OCI-LY1 (cell line): ENCODE measurements around the gene CMIP.

ENCODE experiments used
- H2AFZ ChIP-seq: fragments of 200-600 bp; sonication (generic), shearing (Covaris generic); 2 replicates; pipeline ENCODE4 v1.6.0; 2014; ENCODE audit warnings: antibody characterized with exemption, mild to moderate bottlenecking, low read length
- H3F3A ChIP-seq: fragments of 200-600 bp; sonication (generic), shearing (Covaris generic); 2 replicates; pipeline ENCODE4 v1.6.0; 2014; ENCODE audit warnings: mild to moderate bottlenecking, antibody characterized with exemption, low read length, moderate library complexity; ENCODE audit not compliant: insufficient read depth
- H3K27ac ChIP-seq: fragments of 200-600 bp; sonication (generic); 2 replicates; pipeline ENCODE4 v1.5.1; 2014; ENCODE audit warnings: low read length, mixed run types, mild to moderate bottlenecking, low read depth; ENCODE audit not compliant: poor library complexity, severe bottlenecking
- H3K27me3 ChIP-seq: fragments of 200-600 bp; sonication (generic); 2 replicates; pipeline ENCODE4 v1.6.0; 2014; ENCODE audit warnings: antibody characterized with exemption, mild to moderate bottlenecking, low read length, moderate library complexity; ENCODE audit not compliant: insufficient read depth
- H3K36me3 ChIP-seq: fragments of 200-600 bp; sonication (generic); 2 replicates; pipeline ENCODE4 v1.6.1; 2014; ENCODE audit warnings: mild to moderate bottlenecking, antibody characterized with exemption, low read length, moderate library complexity, mixed read lengths; ENCODE audit not compliant: insufficient read depth
- H3K4me1 ChIP-seq: fragments of 200-600 bp; sonication (generic); 2 replicates; pipeline ENCODE4 v1.5.1; 2014; ENCODE audit warnings: mild to moderate bottlenecking, low read length, moderate library complexity; ENCODE audit not compliant: insufficient read depth, severe bottlenecking
- H3K4me2 ChIP-seq: fragments of 200-600 bp; sonication (generic), shearing (Covaris generic); 2 replicates; pipeline ENCODE4 v1.6.1; 2014; ENCODE audit warnings: low read length
- H3K4me3 ChIP-seq: fragments of 200-600 bp; sonication (generic); 2 replicates; pipeline ENCODE4 v1.5.1; 2014; ENCODE audit warnings: low read length, low read depth, mild to moderate bottlenecking, mixed read lengths; ENCODE audit not compliant: poor library complexity, severe bottlenecking
- H3K79me2 ChIP-seq: fragments of 200-600 bp; shearing (Covaris generic); 2 replicates; pipeline ENCODE4 v1.6.1; 2016; ENCODE audit warnings: mixed run types, low read length, mixed read lengths; ENCODE audit not compliant: insufficient read depth
- H3K9ac ChIP-seq: fragments of 200-600 bp; sonication (generic), shearing (Covaris generic); 2 replicates; pipeline ENCODE4 v1.6.1; 2014; ENCODE audit warnings: mild to moderate bottlenecking, low read length, mixed read lengths
- H3K9me2 ChIP-seq: fragments of 200-600 bp; sonication (generic), shearing (Covaris generic); 2 replicates; pipeline ENCODE4 v1.6.1; 2014; ENCODE audit warnings: low read depth, mild to moderate bottlenecking, low read length, mixed read lengths
- H3K9me3 ChIP-seq: fragments of 200-600 bp; shearing (Covaris generic); 2 replicates; pipeline ENCODE4 v1.6.1; 2014; ENCODE audit warnings: low read length, mixed read lengths
- H4K20me1 ChIP-seq: fragments of 200-600 bp; sonication (generic), shearing (Covaris generic); 2 replicates; pipeline ENCODE4 v1.6.0; 2016; ENCODE audit warnings: mild to moderate bottlenecking, low read length; ENCODE audit not compliant: insufficient read depth
- CTCF ChIP-seq: fragments of 200-600 bp; sonication (generic), shearing (Covaris generic); IDR thresholded peaks from 2 replicates; pipeline ENCODE4 v1.5.1; 2017; ENCODE audit warnings: mild to moderate bottlenecking, antibody characterized with exemption, low read length, moderate library complexity, mixed read lengths
- EZH2 ChIP-seq: fragments of 200-600 bp; sonication (generic), shearing (Covaris generic); IDR thresholded peaks from 2 replicates; pipeline ENCODE4 v1.8.0; 2017; ENCODE audit warnings: borderline replicate concordance, mixed run types, mild to moderate bottlenecking, antibody characterized with exemption, low read length, moderate library complexity, mixed read lengths

Gene CMIP

GRCh38 chr16:81446907-81447268 is 2.3 kb downstream of the CMIP start:
- no peaks in the 10 kb centered on the region for H3F3A ChIP-seq
- H3K9me2 ChIP-seq = no peaks in the 10 kb centered on the region
- H3K36me3 ChIP-seq = peaks cover 16% of the 10 kb centered on the region
- no peaks in the 10 kb centered on the region for H3K9me3 ChIP-seq
- peak overlapping the region; percentile 91 for H3K4me2 ChIP-seq
- H3K4me1 ChIP-seq = peaks cover 46% of the 10 kb centered on the region
- peak overlapping the region; percentile 85 for H3K4me3 ChIP-seq
- H3K27me3 ChIP-seq = no peaks in the 10 kb centered on the region
- H3K27ac ChIP-seq = peak overlapping the region; percentile 83
- TF ChIP-seq CTCF (no peak), EZH2 (no peak)
- peaks cover 67% of the 10 kb centered on the region for H3K79me2 ChIP-seq
- no peak overlapping the region for H2AFZ ChIP-seq
- no peaks in the 10 kb centered on the region for H4K20me1 ChIP-seq
- H3K9ac ChIP-seq = peak overlapping the region; percentile 93

GRCh38 chr16:81447383-81448101 is 2.9 kb downstream of the CMIP start:
- no peaks in the 10 kb centered on the region for H3K9me3 ChIP-seq
- H3K9me2 ChIP-seq = no peaks in the 10 kb centered on the region
- no peaks in the 10 kb centered on the region for H4K20me1 ChIP-seq
- no peak for TF ChIP-seq EZH2
- peak; percentile 37; the same call in 1 of the 2 replicates for TF ChIP-seq CTCF
- H3K4me3 ChIP-seq = peak overlapping the region; percentile 85
- H3K79me2 ChIP-seq = peaks cover 73% of the 10 kb centered on the region
- peak overlapping the region; percentile 91 for H3K4me2 ChIP-seq
- H2AFZ ChIP-seq = no peak overlapping the region
- H3K27ac ChIP-seq = peak overlapping the region; percentile 83
- no peaks in the 10 kb centered on the region for H3K27me3 ChIP-seq
- H3K4me1 ChIP-seq = peaks cover 52% of the 10 kb centered on the region
- peaks cover 16% of the 10 kb centered on the region for H3K36me3 ChIP-seq
- no peaks in the 10 kb centered on the region for H3F3A ChIP-seq
- H3K9ac ChIP-seq = peak overlapping the region; percentile 93

- TF ChIP-seq CTCF (no peak), EZH2 (no peak)
- H3K9ac ChIP-seq = peak overlapping the region; percentile 93; the same call in 1 of the 2 replicates
- no peak overlapping the region for H2AFZ ChIP-seq
- H3K9me2 ChIP-seq = no peaks in the 10 kb centered on the region
- H3K27me3 ChIP-seq = no peaks in the 10 kb centered on the region
- H3F3A ChIP-seq = no peaks in the 10 kb centered on the region
- no peaks in the 10 kb centered on the region for H4K20me1 ChIP-seq
- H3K9me3 ChIP-seq = no peaks in the 10 kb centered on the region
- peak overlapping the region; percentile 91 for H3K4me2 ChIP-seq
- peak overlapping the region; percentile 85 for H3K4me3 ChIP-seq
- H3K4me1 ChIP-seq = peaks cover 62% of the 10 kb centered on the region
- H3K79me2 ChIP-seq = peaks cover 82% of the 10 kb centered on the region
- H3K36me3 ChIP-seq = peaks cover 16% of the 10 kb centered on the region
- peak overlapping the region; percentile 83 for H3K27ac ChIP-seq
These were observed 3.8 kb downstream of the CMIP start for GRCh38 chr16:81448154-81449131.
